Neuronal stem cell (in vitro differentiated cells): ENCODE results near the gene TPRN.

Source experiments
- DNase-seq: peaks from one replicate; pipeline ENCODE4 v3.0.0-alpha.2; 2013; ENCODE audit warnings: low spot score
- H2AFZ ChIP-seq: one replicate; pipeline ENCODE4 v1.6.1; 2013; ENCODE audit warnings: mild to moderate bottlenecking, low read length, inconsistent platforms
- H2AK5ac ChIP-seq: 2 replicates; pipeline ENCODE4 v1.6.1; 2013; ENCODE audit warnings: low read depth, mild to moderate bottlenecking, inconsistent platforms, low read length, moderate library complexity, mixed read lengths
- H2BK120ac ChIP-seq: 2 replicates; pipeline ENCODE4 v1.6.1; 2013; ENCODE audit warnings: low read depth, mild to moderate bottlenecking, inconsistent platforms, low read length, moderate library complexity, mixed read lengths
- H2BK12ac ChIP-seq: one replicate; pipeline ENCODE4 v1.6.1; 2013; ENCODE audit warnings: low read length, inconsistent platforms
- H2BK15ac ChIP-seq: 2 replicates; pipeline ENCODE4 v1.6.1; 2013; ENCODE audit warnings: mild to moderate bottlenecking, low read length, inconsistent platforms, mixed read lengths
- H2BK5ac ChIP-seq: one replicate; pipeline ENCODE4 v1.6.1; 2013; ENCODE audit warnings: inconsistent platforms, mild to moderate bottlenecking, low read length, moderate library complexity
- H3K14ac ChIP-seq: one replicate; pipeline ENCODE4 v1.6.1; 2013; ENCODE audit warnings: low read length, inconsistent platforms
- H3K18ac ChIP-seq: 2 replicates; pipeline ENCODE4 v1.6.1; 2013; ENCODE audit warnings: low read length, inconsistent platforms
- H3K23ac ChIP-seq: 2 replicates; pipeline ENCODE4 v1.6.1; 2013; ENCODE audit warnings: low read depth, mild to moderate bottlenecking, mixed read lengths, low read length, inconsistent platforms; ENCODE audit not compliant: poor library complexity
- H3K27ac ChIP-seq: replicated peaks from 3 replicates; pipeline ENCODE4 v1.5.1; 2013; ENCODE audit warnings: low read length, inconsistent platforms
- H3K27me3 ChIP-seq, 3 experiments: 2 replicates each; pipeline ENCODE4 v1.6.1; 2013; ENCODE audit warnings: low read length in 3 of 3, mild to moderate bottlenecking in 2 of 3, inconsistent platforms in 1 of 3, low read depth in 1 of 3, mixed read lengths in 1 of 3, moderate library complexity in 1 of 3; ENCODE audit not compliant: control insufficient read depth in 3 of 3, insufficient read depth in 3 of 3
- H3K36me3 ChIP-seq, 2 donors: replicated peaks in 1 of 2; 2 replicates each; pipeline ENCODE4 v1.6.1; 2013; ENCODE audit warnings: low read length in 2 of 2; ENCODE audit not compliant: control insufficient read depth in 2 of 2, insufficient read depth in 2 of 2
- H3K4ac ChIP-seq: 2 replicates; pipeline ENCODE4 v1.6.1; 2013; ENCODE audit warnings: inconsistent platforms, mild to moderate bottlenecking, low read length, moderate library complexity
- H3K4me1 ChIP-seq, 2 donors: 1 replicate in 1 of 2; 2 replicates in 1 of 2; pipeline ENCODE4 v1.6.1; 2013; ENCODE audit warnings: low read length in 2 of 2, low read depth in 1 of 2; ENCODE audit not compliant: control insufficient read depth in 2 of 2, insufficient read depth in 1 of 2
- H3K4me2 ChIP-seq: one replicate; pipeline ENCODE4 v1.6.1; 2013; ENCODE audit warnings: mild to moderate bottlenecking, low read length, inconsistent platforms; ENCODE audit not compliant: insufficient read depth, poor library complexity, severe bottlenecking
- H3K4me3 ChIP-seq, 2 donors: 2 replicates each; pipeline ENCODE4 v1.5.1; 2013; ENCODE audit warnings: low read length in 2 of 2, mild to moderate bottlenecking in 2 of 2, inconsistent platforms in 1 of 2, moderate library complexity in 1 of 2
- H3K79me1 ChIP-seq: one replicate; pipeline ENCODE4 v1.6.1; 2013; ENCODE audit warnings: low read depth, mild to moderate bottlenecking, inconsistent platforms, low read length, moderate library complexity
- H3K9ac ChIP-seq: one replicate; pipeline ENCODE4 v1.6.1; 2013; ENCODE audit warnings: mild to moderate bottlenecking, low read depth, low read length, inconsistent platforms; ENCODE audit not compliant: poor library complexity
- H3K9me3 ChIP-seq, 2 donors: replicated peaks in 1 of 2; 2 replicates each; pipeline versions ENCODE3 to v1.6.1; 2013; ENCODE audit warnings: low read length in 2 of 2, mild to moderate bottlenecking in 2 of 2, inconsistent platforms in 1 of 2, low read depth in 1 of 2, mixed read lengths in 1 of 2, moderate library complexity in 1 of 2; ENCODE audit not compliant: control insufficient read depth in 2 of 2, insufficient read depth in 1 of 2
- H4K8ac ChIP-seq: one replicate; pipeline ENCODE4 v1.6.1; 2013; ENCODE audit warnings: low read depth, mild to moderate bottlenecking, inconsistent platforms, low read length, moderate library complexity
- H4K91ac ChIP-seq: one replicate; pipeline ENCODE4 v1.6.1; 2013; ENCODE audit warnings: low read length, low read depth, mild to moderate bottlenecking, inconsistent platforms; ENCODE audit not compliant: poor library complexity
- WGBS, 2 donors: extraction: QIAGEN DNeasy Blood & Tissue Kit; methylation state at CpG; one replicate each; pipeline ENCODE4 v1.1.7; 2013; ENCODE audit warnings: missing lambda C conversion rate in 2 of 2, mixed read lengths in 1 of 2; ENCODE audit not compliant: insufficient read length in 2 of 2, insufficient replicate concordance in 1 of 2; ENCODE audit errors: extremely low coverage in 2 of 2; 5-methylcytosine and 5-hydroxymethylcytosine counted together

TPRN gene

DNA sequence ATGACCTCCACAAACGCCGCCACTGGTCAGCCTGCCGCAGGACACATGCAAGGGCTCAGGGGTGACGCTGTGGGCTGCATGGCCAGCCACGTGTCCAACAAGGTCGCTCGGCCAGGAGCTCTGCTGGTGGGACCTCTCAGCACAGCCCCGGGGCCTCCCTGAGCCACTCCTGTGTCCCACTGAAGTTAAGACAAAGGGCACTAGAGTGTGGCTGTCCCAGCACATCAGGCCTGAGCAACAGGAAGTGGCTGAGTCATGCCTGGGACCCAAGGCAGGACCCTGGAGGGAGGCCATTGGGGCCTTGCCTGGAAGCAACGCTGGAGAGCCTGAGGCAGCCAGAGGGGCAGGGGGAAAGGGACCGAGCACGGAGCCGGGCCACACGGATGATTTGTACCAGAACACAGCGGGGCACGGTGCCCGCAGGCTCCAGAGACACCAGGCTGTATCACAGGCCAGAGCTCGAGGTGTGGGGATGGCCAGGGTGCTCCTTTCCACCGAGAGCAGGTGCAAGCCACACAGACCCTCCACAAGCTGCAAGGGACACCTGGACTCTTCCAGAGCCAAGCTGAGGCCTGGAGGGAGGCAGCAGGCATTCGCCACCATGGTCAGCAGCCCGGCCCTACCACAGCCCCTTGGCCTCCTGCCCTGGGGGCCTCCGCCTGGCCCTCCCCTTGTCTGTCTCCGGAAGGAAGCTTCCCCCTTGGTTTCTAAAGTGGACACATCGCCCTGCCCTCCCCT is 22.2 kb downstream of the TPRN start:
- peaks cover 23 to 48% of the 10 kb centered on the region in 2 donors for H3K36me3 ChIP-seq
- H3K9ac ChIP-seq = no peak overlapping the region
- no peak overlapping the region for H2BK12ac ChIP-seq
- peaks cover 0 to 5% of the 10 kb centered on the region in 2 donors for H3K4me1 ChIP-seq
- no peak overlapping the region for H2AFZ ChIP-seq
- peaks cover 8% of the 10 kb centered on the region for H3K79me1 ChIP-seq
- no peak for DNase-seq
- no peak overlapping the region for H3K27ac ChIP-seq
- H3K4me2 ChIP-seq = peak overlapping the region; percentile 2
- H3K9me3 ChIP-seq = no peaks in the 10 kb centered on the region
- no peak overlapping the region for H2BK120ac ChIP-seq
- no peak overlapping the region for H3K18ac ChIP-seq
- H3K14ac ChIP-seq = no peak overlapping the region
- H3K4me3 ChIP-seq = no peak overlapping the region
- H2BK5ac ChIP-seq = no peak overlapping the region
- H2BK15ac ChIP-seq = no peak overlapping the region
- H3K27me3 ChIP-seq = peaks cover 0 to 8% (median 7%) of the 10 kb centered on the region in 3 experiments
- H2AK5ac ChIP-seq = no peak overlapping the region
- no peak overlapping the region for H3K4ac ChIP-seq
- WGBS, 2 donors = no CpG with 5 or more reads among the region's 23 CpGs
- no peak overlapping the region for H4K91ac ChIP-seq
- no peak overlapping the region for H4K8ac ChIP-seq
- H3K23ac ChIP-seq = no peak overlapping the region

DNA sequence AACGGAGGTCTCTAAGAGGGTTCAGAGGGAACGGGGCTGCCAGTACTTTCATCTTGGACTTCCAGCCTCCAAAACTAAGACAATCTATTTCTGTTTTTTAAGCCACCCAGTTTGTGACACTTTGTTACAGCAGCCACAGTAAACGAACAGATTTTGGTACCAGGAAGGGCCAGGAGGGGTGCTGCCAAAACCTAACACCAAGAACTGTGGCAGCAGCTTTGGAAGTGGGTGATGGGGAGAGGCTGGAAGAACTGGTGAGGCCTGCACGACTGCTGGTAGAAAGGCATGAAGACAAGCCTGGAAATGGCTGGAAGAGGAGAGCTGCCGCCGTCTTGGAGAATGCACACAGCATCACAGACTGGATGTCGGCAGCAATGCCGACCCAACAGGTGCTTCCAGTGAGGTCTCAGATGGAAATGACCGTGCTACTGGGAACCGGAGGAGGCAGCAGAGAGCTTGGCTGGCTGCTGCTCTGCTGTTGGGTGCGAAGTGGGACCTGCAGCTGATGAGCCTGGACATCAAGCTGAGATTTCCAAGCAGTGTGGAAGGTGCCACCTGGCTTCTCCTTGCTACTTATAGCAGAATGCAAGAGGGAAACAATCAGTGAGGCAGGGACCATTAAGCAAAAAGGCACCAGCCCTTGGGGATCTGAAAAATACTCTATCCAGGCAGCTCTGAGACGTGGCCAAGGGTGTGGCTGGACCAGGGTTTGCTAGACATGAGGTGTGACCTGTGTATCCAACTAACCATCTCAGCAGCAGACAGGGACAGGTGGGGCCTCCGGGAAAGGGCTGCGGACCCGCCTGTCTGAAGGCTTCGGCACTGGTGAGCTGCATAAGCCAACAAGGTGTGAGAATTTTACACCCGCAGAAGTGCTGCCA is 24.0 kb downstream of the TPRN start:
- Histone ChIP-seq H3K9ac (no peak overlapping the region), H2AK5ac (no peak overlapping the region), H3K36me3 (peaks cover 13 to 34% of the 10 kb centered on the region in 2 donors), H2BK5ac (no peak overlapping the region), H3K27me3 (peaks cover 0 to 18% (median 10%) of the 10 kb centered on the region in 3 experiments), H2BK120ac (no peak overlapping the region), H3K23ac (peak overlapping the region; percentile 92), H2BK15ac (no peak overlapping the region), H3K9me3 (no peaks in the 10 kb centered on the region), H3K27ac (no peak overlapping the region), H3K4ac (no peak overlapping the region), H3K18ac (no peak overlapping the region), H3K14ac (no peak overlapping the region), H3K4me2 (no peak overlapping the region), H2BK12ac (no peak overlapping the region), H3K4me1 (peaks cover 0 to 5% of the 10 kb centered on the region in 2 donors), H4K91ac (no peak overlapping the region), H3K4me3 (no peak overlapping the region), H4K8ac (no peak overlapping the region), H3K79me1 (peaks cover 8% of the 10 kb centered on the region), H2AFZ (no peak overlapping the region)
- no peak for DNase-seq
- WGBS, 2 donors = no CpG with 5 or more reads among the region's 17 CpGs

- H2AK5ac ChIP-seq = no peak overlapping the region
- H3K4me2 ChIP-seq = no peak overlapping the region
- peak overlapping the region; percentile 82 for H4K8ac ChIP-seq
- peak overlapping the region; percentile 21 for H3K14ac ChIP-seq
- H2AFZ ChIP-seq = no peak overlapping the region
- H3K27ac ChIP-seq = no peak overlapping the region
- H2BK120ac ChIP-seq = no peak overlapping the region
- DNase-seq = no peak
- H3K4me3 ChIP-seq = no peak overlapping the region
- peak overlapping the region; percentile 87 for H3K18ac ChIP-seq
- H3K9me3 ChIP-seq = no peaks in the 10 kb centered on the region
- H2BK5ac ChIP-seq = peak overlapping the region; percentile 66
- H3K9ac ChIP-seq = peak overlapping the region; percentile 70
- no peak overlapping the region for H2BK15ac ChIP-seq
- H3K36me3 ChIP-seq = peaks cover 4 to 23% of the 10 kb centered on the region in 2 donors
- H4K91ac ChIP-seq = no peak overlapping the region
- no peak overlapping the region for H3K4ac ChIP-seq
- peak overlapping the region; percentile 92 for H3K23ac ChIP-seq
- no CpG with 5 or more reads among the region's 33 CpGs for WGBS, 2 donors
- peaks cover 2% of the 10 kb centered on the region for H3K79me1 ChIP-seq
- peak overlapping the region; percentile 73 for H2BK12ac ChIP-seq
- H3K27me3 ChIP-seq = peaks cover 0 to 29% (median 21%) of the 10 kb centered on the region in 3 experiments
- H3K4me1 ChIP-seq = peaks cover 0 to 5% of the 10 kb centered on the region in 2 donors
Observed at GRCh38 chr9:137175345-137175961, 25.1 kb downstream of the TPRN start.
